K562 (cell line): ENCODE data around the gene TAF11L13. TPM values are rescaled to one million over a fixed set of nuclear protein-coding genes. Genes with fewer than 3 reads are reported as not detected.

Experiments used
- ATAC-seq: fragments of 200-7000 bp; cut with Tn5 transposase; 3 replicates; pipeline ENCODE4 v1.9.1; 2020; ENCODE audit warnings: moderate library complexity
- BruUV-seq: library from RNA; stranded (reverse); fragments of 400-500 nt; replicated peaks from 2 replicates; lab custom pipeline; 2021; lab: Mats Ljungman, UMichigan
- CTCF ChIA-PET: fragments of 300-600 bp; formaldehyde crosslinking; extraction: SDS; loops from one replicate; lab custom pipeline; 2021; ENCODE audit warnings: low intra/inter-chr PET ratio; lab: Yijun Ruan, JAX
- POLR2A ChIA-PET: fragments of 300-600, 350-650 bp; sonication (Branson Sonifier 250); formaldehyde crosslinking; extraction: SDS; loops from one replicate; lab custom pipeline; 2021; ENCODE audit warnings: antibody characterized with exemption, inconsistent platforms; lab: Yijun Ruan, JAX
- DNase-seq, 4 experiments: peaks; one replicate each; pipeline versions ENCODE4 v3.0.0 to v3.0.0-alpha.2; 2011 to 2018; ENCODE audit warnings: low spot score in 3 of 4, mixed read lengths in 3 of 4; ENCODE audit errors: extremely low read depth in 1 of 4
- FAIRE-seq: peaks from 2 replicates; lab custom pipeline; 2011; peaks lifted over from hg19 to GRCh38; lab: Jason Lieb, UNC
- H2AFZ ChIP-seq: 2 replicates; pipeline ENCODE4 v1.6.0; 2011; ENCODE audit warnings: low read depth, low read length, control low read depth, inconsistent platforms
- H3K27ac ChIP-seq: fragments of 200-600 bp; 3 replicates; pipeline ENCODE4 v1.8.0; 2011; ENCODE audit warnings: low read depth, mild to moderate bottlenecking, control low read depth, inconsistent platforms, low read length, moderate library complexity, mixed read lengths; ENCODE audit errors: extremely low read depth
- H3K27me3 ChIP-seq, 2 experiments: fragments of 300-600 bp in 1 of 2; 2 replicates in 1 of 2; 3 replicates in 1 of 2; pipeline versions ENCODE4 v1.6.0 to v1.8.0; 2011; ENCODE audit warnings: inconsistent platforms in 2 of 2, low read length in 2 of 2, mild to moderate bottlenecking in 1 of 2, mixed read lengths in 1 of 2, moderate library complexity in 1 of 2; ENCODE audit not compliant: control insufficient read depth in 2 of 2, insufficient read depth in 2 of 2
- H3K36me3 ChIP-seq: fragments of 300-600 bp; 3 replicates; pipeline ENCODE4 v1.8.0; 2011; ENCODE audit warnings: mild to moderate bottlenecking, low read length, inconsistent platforms; ENCODE audit not compliant: control insufficient read depth, insufficient read depth
- H3K4me1 ChIP-seq, 2 experiments: fragments of 200-600 bp in 1 of 2; replicated peaks in 1 of 2; 2 replicates in 1 of 2; 3 replicates in 1 of 2; pipeline versions ENCODE4 v1.5.1 to v1.8.0; 2011; ENCODE audit warnings: inconsistent platforms in 2 of 2, low read length in 2 of 2, mild to moderate bottlenecking in 1 of 2, mixed read lengths in 1 of 2, moderate library complexity in 1 of 2; ENCODE audit not compliant: control insufficient read depth in 2 of 2, insufficient read depth in 2 of 2
- H3K4me2 ChIP-seq: 2 replicates; pipeline ENCODE4 v1.6.1; 2011; ENCODE audit warnings: low read length, control low read depth, inconsistent platforms, mixed read lengths; ENCODE audit not compliant: insufficient read depth
- H3K4me3 ChIP-seq: fragments of 200-600 bp; sonication (generic), shearing (Covaris generic); 2 replicates; pipeline ENCODE4 v1.5.1; 2016; ENCODE audit warnings: control low read depth, inconsistent platforms
- H3K79me2 ChIP-seq: fragments of 200-600 bp; 3 replicates; pipeline ENCODE4 v1.8.0; 2011; ENCODE audit warnings: low read length, inconsistent platforms; ENCODE audit not compliant: control insufficient read depth, insufficient read depth
- H3K9ac ChIP-seq, 2 experiments: 2 replicates each; pipeline versions ENCODE4 v1.6.0 to v1.6.1; 2011; ENCODE audit warnings: low read depth in 2 of 2, low read length in 2 of 2, control low read depth in 1 of 2, inconsistent platforms in 1 of 2, mild to moderate bottlenecking in 1 of 2, mixed read lengths in 1 of 2; ENCODE audit not compliant: insufficient read depth in 1 of 2
- H3K9me1 ChIP-seq: one replicate; pipeline ENCODE4 v1.6.0; 2011; ENCODE audit warnings: inconsistent platforms, mild to moderate bottlenecking, low read length, moderate library complexity; ENCODE audit not compliant: control insufficient read depth, insufficient read depth
- H3K9me3 ChIP-seq: replicated peaks from 2 replicates; pipeline ENCODE4 v1.5.1; 2011; ENCODE audit warnings: low read depth, low read length, inconsistent platforms; ENCODE audit not compliant: control insufficient read depth, insufficient read depth
- H4K20me1 ChIP-seq: replicated peaks from 2 replicates; pipeline ENCODE4 v1.6.1; 2011; ENCODE audit warnings: low read length, inconsistent platforms, mixed read lengths; ENCODE audit not compliant: control insufficient read depth, insufficient read depth
- BRD4 ChIP-seq: fragments of 200-600 bp; sonication (generic); IDR thresholded peaks from 2 replicates; pipeline ENCODE4 v1.6.1; 2017; ENCODE audit warnings: inconsistent platforms
- DMBX1 ChIP-seq: fragments of 250-450 bp; sonication (Bioruptor Pico); IDR thresholded peaks from 2 replicates; pipeline ENCODE4 v1.8.0; 2022; ENCODE audit warnings: inconsistent platforms, mild to moderate bottlenecking, moderate library complexity, borderline replicate concordance
- MCM2 ChIP-seq: fragments of 450-650 bp; IDR thresholded peaks from 2 replicates; pipeline ENCODE4 v1.6.1; 2017; ENCODE audit warnings: low read depth, mild to moderate bottlenecking
- PTBP1 ChIP-seq: fragments of 200-400 bp; formaldehyde crosslinking; IDR thresholded peaks from 2 replicates; pipeline ENCODE4 v1.6.1; 2017; ENCODE audit warnings: low read depth, low read length
- SMAD3 ChIP-seq: fragments of 450-650 bp; formaldehyde crosslinking; conservative IDR thresholded peaks from 2 replicates; pipeline ENCODE4 v1.4.0; 2020; ENCODE audit warnings: mild to moderate bottlenecking
- TAF7 ChIP-seq: fragments of 450-650 bp; IDR thresholded peaks from 2 replicates; pipeline ENCODE4 v1.6.1; 2016; ENCODE audit warnings: missing genetic modification characterization, missing compliant biosample characterization
- ZC3H11A ChIP-seq: IDR thresholded peaks from 2 replicates; pipeline ENCODE4 v1.6.1; 2012; ENCODE audit warnings: low read depth, low read length, improper control_type of control experiment
- ZNF134 ChIP-seq: fragments of 250-450 bp; sonication (Bioruptor Pico); conservative IDR thresholded peaks from 2 replicates; pipeline ENCODE4 v1.4.0; 2020
- ZNF197 ChIP-seq: fragments of 200-800 bp; sonication (Bioruptor generic); IDR thresholded peaks from 2 replicates; pipeline ENCODE4 v1.6.1; 2016; ENCODE audit warnings: low read depth, missing genetic modification characterization, missing compliant biosample characterization
- ZNF354B ChIP-seq: fragments of 250-450 bp; sonication (Bioruptor Pico); IDR thresholded peaks from 2 replicates; pipeline ENCODE4 v1.4.0; 2020
- WGBS: fragments of 100-300 bp; shearing (Covaris generic); methylation state at CpG from one replicate; pipeline ENCODE4 v1.1.6; 2016; ENCODE audit warnings: low coverage, mixed read lengths; ENCODE audit not compliant: insufficient coverage; ENCODE audit errors: missing lambda C conversion rate; 5-methylcytosine and 5-hydroxymethylcytosine counted together
- in situ Hi-C: fragments of 300-500 bp; cut with MboI; formaldehyde crosslinking; loops from 4 replicates; pipeline ENCODE4 v1.15.0; 2018; ENCODE audit warnings: inconsistent platforms, mixed read lengths
- intact Hi-C: fragments of 100-400 bp; cut with micrococcal nuclease; formaldehyde crosslinking; loops from 2 replicates; pipeline ENCODE4 v1.14.2; 2022
- polyA plus RNA-seq, 8 experiments: library from polyadenylated mRNA; depleted of rRNA in 4 of 8; stranded (reverse) in 5 of 8; unstranded in 3 of 8; fragments of >200 nt; fragmentation: Nextera tagmentation in 2 of 8; fragmentation: Illumina TruSeq in 1 of 8; extraction: Ambion mirVana in 2 of 8; extraction: Trizol in 1 of 8; gene quantifications; 2 replicates each; pipeline versions ENCODE4 v1.2.1 to v1.2.3, GENCODE V29; 2011 to 2014; ENCODE audit warnings: inconsistent platforms in 1 of 8, missing spikeins in 1 of 8
- total RNA-seq, 7 experiments: library from RNA; depleted of rRNA in 6 of 7; stranded (reverse); fragments of >200 nt in 6 of 7; fragmentation: Illumina TruSeq in 2 of 7; extraction: Trizol in 2 of 7; gene quantifications; 2 replicates each; pipeline versions ENCODE4 v1.2.1 to v1.2.3, GENCODE V29; 2011 to 2021; ENCODE audit warnings: low replicate concordance in 1 of 7
- TF ChIP-seq, protein P1 (sequence below): fragments of 250-450 bp; sonication (Bioruptor Pico); IDR thresholded peaks from 2 replicates; pipeline ENCODE4 v1.8.0; 2021; ENCODE audit warnings: moderate library complexity, mild to moderate bottlenecking, inconsistent platforms
- TF ChIP-seq, protein P2 (sequence below): fragments of 200-800 bp; sonication (Bioruptor generic); IDR thresholded peaks from 2 replicates; pipeline ENCODE4 v1.6.1; 2017; ENCODE audit warnings: missing genetic modification characterization, missing compliant biosample characterization
- TF ChIP-seq, protein P3 (sequence below): fragments of 450-650 bp; formaldehyde crosslinking; IDR thresholded peaks from 2 replicates; pipeline ENCODE4 v1.4.0; 2020; ENCODE audit warnings: mild to moderate bottlenecking, moderate library complexity

Gene TAF11L13
- total and polyA plus RNA-seq, 9 of the 15 experiments (the other 6 are each of a cell fraction or from before 2014, with no cell fraction given): not detected

DNA sequence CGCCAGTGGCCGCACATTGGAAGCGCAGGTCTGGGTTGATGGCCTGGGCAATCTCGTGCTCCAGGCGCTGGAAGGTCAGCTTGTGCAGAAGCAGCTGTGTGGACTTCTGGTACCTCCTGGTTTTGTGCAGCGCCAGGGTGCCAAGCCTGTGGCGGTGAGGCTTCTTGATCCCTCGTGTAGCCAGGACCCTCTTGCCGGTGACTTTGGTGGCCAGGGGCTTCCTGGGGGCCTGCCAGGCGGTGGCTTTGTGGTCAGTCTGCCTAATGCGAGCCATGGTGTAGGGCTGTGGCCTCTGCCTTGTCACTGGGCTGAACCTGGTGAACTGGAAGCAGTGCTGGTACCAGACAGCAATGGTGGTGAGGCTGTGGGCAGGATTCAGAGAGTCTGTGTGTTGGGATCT lies 6.2 kb upstream of the TAF11L13 start:
- WGBS: 0% methylated on average over 11 of the region's 11 CpGs
- ATAC-seq: no peak
- no peak overlapping the region for H3K27ac ChIP-seq
- H3K27me3 ChIP-seq: no peaks in the 10 kb centered on the region
- intact Hi-C loops (no loop called here), in situ Hi-C loops (no loop called here)
- no peak overlapping the region for H3K4me2 ChIP-seq
- DNase-seq: no peak
- no peak for FAIRE-seq
- H3K36me3 ChIP-seq: no peaks in the 10 kb centered on the region
- peaks cover 0 to 2% of the 10 kb centered on the region in 2 experiments; a peak in 1 of 5 replicates for H3K4me1 ChIP-seq
- no peaks in the 10 kb centered on the region for H4K20me1 ChIP-seq
- TF ChIP-seq SMAD3 (CRISPR knock-in tag): no peak
- TF ChIP-seq, protein P1, sequence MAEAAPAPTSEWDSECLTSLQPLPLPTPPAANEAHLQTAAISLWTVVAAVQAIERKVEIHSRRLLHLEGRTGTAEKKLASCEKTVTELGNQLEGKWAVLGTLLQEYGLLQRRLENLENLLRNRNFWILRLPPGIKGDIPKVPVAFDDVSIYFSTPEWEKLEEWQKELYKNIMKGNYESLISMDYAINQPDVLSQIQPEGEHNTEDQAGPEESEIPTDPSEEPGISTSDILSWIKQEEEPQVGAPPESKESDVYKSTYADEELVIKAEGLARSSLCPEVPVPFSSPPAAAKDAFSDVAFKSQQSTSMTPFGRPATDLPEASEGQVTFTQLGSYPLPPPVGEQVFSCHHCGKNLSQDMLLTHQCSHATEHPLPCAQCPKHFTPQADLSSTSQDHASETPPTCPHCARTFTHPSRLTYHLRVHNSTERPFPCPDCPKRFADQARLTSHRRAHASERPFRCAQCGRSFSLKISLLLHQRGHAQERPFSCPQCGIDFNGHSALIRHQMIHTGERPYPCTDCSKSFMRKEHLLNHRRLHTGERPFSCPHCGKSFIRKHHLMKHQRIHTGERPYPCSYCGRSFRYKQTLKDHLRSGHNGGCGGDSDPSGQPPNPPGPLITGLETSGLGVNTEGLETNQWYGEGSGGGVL (CRISPR knock-in tag): no peak
- TF ChIP-seq ZNF197: no peak
- TF ChIP-seq TAF7 (tag): no peak
- TF ChIP-seq ZNF134 (CRISPR knock-in tag): no peak
- TF ChIP-seq ZNF354B: no peak
- TF ChIP-seq DMBX1: no peak
- TF ChIP-seq BRD4: no peak
- no peak for TF ChIP-seq ZC3H11A
- TF ChIP-seq, protein P2, sequence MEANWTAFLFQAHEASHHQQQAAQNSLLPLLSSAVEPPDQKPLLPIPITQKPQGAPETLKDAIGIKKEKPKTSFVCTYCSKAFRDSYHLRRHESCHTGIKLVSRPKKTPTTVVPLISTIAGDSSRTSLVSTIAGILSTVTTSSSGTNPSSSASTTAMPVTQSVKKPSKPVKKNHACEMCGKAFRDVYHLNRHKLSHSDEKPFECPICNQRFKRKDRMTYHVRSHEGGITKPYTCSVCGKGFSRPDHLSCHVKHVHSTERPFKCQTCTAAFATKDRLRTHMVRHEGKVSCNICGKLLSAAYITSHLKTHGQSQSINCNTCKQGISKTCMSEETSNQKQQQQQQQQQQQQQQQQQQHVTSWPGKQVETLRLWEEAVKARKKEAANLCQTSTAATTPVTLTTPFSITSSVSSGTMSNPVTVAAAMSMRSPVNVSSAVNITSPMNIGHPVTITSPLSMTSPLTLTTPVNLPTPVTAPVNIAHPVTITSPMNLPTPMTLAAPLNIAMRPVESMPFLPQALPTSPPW (CRISPR knock-in tag): no peak
- TF ChIP-seq PTBP1: no peak
- TF ChIP-seq MCM2: no peak
- TF ChIP-seq, protein P3, sequence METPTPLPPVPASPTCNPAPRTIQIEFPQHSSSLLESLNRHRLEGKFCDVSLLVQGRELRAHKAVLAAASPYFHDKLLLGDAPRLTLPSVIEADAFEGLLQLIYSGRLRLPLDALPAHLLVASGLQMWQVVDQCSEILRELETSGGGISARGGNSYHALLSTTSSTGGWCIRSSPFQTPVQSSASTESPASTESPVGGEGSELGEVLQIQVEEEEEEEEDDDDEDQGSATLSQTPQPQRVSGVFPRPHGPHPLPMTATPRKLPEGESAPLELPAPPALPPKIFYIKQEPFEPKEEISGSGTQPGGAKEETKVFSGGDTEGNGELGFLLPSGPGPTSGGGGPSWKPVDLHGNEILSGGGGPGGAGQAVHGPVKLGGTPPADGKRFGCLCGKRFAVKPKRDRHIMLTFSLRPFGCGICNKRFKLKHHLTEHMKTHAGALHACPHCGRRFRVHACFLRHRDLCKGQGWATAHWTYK (CRISPR knock-in tag): no peak
- no peaks in the 10 kb centered on the region for H3K79me2 ChIP-seq
- H3K9ac ChIP-seq: 0 out of 4 replicates have a peak overlapping the region, but pooled peaks of 1 of the 2 experiments have one; percentile 17
- no peaks in the 10 kb centered on the region for H3K9me3 ChIP-seq
- no peaks in the 10 kb centered on the region for H3K9me1 ChIP-seq
- POLR2A ChIA-PET: no interaction called here
- no TSS peak for BruUV-seq
- H2AFZ ChIP-seq: no peak overlapping the region
- no peak overlapping the region for H3K4me3 ChIP-seq
- CTCF ChIA-PET: no interaction called here
